UCSD-AML1 (cell line): ENCODE measurements around the gene TSPEAR.
"Not testable (repeated sequence)": the region's sequence is repeated elsewhere in the genome, so short reads cannot be mapped to it uniquely, and the experiment has no call there.

Source experiments
- DNase-seq: peaks from one replicate; lab custom pipeline; 2025; ENCODE audit not compliant: unreplicated experiment; lab: John Stamatoyannopoulos, UW

Gene TSPEAR

DNA sequence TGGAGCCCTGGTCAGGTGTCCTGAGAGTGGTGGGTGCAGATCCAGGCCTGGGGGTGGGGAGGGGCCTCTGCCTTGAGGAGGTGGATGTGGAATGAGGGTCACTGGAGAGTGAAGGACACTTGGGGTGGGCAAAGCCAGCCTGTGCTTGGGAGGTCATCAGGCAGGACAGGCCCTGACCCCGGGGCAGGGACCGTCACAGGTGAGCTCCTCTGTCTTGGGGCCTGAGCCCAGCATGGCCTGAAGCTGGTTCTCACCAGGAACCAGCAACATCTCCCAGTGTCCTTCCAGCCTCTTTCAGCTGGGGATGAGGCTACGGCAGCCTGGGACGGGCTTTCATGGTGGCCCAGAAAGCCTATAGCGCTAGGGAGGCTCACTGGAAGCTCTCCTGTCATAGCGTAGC, 159.2 kb downstream of the TSPEAR start:
- DNase-seq: no peak

DNA sequence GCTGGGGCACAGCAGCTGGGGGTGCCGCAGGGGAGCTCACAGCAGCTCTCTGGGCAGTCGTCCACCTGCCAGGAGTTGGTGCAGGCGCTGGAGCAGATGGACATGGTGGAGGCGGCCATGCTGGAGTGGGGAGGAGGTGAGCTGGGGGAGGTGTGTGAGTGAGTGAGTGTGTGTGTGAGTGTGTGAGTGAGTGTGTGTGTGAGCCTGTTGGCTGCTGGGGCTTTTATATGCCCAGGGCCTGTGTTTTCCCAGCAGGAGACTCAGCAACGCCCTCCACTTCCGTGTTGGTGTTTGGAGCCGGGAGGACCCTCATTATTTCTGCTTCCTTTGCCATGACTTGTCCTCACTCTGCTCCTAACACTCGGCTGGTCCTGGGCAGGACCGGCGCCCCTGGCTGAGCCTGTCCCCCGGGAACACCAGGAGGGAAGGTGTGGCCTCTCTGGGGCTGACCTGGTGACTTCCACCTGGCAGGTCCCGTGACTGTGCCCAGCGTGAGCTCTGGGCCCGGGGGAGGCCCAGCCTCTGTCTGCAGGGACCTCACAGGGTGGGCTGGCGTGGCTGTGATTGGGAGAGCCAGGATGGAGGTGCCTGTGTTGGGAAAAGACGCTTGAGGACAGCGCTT, 159.9 kb downstream of the TSPEAR start, which contains the start of gene KRTAP10-2:
TSS of gene KRTAP10-2 (minus strand) at position 166 of the 622 bp plus-strand sequence. CDS start at position 119, 47 bp downstream.
- DNase-seq: no peak

DNA sequence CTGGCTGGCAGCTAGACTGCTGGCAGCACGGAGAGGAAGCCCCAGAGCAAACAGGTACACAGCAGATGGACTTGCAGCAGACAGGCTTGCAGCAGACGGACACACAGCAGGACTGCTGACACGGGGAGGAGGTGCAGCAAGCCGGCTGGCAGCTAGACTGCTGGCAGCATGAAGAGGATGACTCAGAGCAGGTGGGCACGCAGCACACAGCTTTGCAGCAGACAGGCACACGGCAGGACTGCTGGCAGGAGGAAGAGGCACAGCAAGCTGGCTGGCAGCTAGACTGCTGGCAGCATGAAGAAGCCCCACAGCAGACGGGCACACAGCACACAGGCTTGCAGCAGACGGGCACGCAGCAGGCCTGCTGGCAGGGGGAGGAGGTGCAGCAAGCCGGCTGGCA, 160.6 kb downstream of the TSPEAR start:
- DNase-seq: no peak

DNA sequence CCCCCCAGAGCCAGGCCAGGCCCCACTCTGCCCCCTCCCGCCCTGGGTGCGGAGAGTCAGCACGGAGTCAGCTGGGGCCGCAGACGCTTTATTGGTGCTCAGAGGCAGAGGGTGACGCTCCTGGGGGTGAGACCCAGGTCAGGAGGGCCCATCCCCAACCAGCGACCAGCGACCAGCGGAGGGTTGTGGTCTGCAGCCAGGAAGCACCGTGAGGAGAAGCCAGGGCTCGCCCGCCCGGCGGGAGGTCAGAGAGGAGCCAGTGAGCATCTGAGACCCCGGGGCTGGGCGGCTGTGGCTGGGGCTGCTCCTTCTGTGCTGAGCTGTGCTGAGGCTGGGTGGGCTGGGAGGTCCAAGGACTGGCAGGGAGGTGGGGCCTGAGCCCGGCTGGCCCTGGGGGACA, 161.1 kb downstream of the TSPEAR start:
- not testable (repeated sequence) for DNase-seq

DNA sequence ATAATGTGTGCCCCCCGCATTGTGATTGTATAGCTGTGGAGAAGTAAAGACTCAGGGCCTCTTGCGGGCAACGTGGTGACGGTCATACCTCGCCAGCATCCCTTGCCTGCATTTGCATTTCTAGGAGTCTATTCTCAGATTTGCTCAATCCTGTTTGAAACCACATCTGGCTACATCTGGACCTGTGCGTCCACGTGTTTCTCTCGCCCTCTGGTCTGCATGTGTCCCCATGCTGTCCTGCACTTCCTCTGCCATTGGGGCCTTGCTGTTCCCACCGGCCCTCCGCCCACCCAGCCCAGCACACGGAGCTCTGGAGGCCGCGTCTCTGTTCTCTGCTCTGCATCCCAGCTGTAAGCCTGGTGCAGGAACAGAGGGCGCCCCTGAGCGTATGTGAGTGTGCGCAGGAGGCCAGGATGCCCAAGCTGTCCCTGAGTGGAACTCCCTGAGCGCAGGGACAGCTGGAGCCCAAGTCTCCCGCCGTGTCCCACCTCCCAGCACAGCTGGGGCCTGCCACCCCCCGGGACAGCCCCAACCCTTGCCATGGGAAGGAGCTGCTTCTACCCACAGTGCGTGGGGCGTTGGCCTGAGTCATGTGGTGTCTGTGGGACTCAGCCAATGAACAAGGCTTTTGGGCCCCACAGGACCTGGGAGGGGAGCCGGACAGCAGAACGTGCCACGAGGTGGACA, 161.7 kb downstream of the TSPEAR start:
- DNase-seq: no peak

DNA sequence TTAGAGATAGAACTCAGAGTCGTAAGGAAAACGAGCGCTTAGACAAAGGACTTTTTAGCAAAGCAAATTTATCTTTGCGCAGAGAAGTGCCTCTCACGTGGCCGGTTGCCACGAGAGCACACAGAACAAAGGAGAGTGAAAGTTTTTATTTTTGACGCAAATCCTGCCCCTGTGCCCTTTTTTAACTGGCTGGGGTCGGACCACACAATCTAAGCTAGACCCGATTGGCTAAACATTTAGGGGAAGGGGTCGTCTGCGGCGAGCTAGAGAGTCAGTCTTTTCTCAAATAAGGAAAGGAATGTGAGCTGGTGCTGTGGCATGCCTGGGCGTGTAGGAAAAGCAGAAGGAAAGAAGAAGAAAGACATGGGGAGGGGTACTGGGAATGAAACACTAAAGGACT, 162.4 kb downstream of the TSPEAR start:
- no peak for DNase-seq

DNA sequence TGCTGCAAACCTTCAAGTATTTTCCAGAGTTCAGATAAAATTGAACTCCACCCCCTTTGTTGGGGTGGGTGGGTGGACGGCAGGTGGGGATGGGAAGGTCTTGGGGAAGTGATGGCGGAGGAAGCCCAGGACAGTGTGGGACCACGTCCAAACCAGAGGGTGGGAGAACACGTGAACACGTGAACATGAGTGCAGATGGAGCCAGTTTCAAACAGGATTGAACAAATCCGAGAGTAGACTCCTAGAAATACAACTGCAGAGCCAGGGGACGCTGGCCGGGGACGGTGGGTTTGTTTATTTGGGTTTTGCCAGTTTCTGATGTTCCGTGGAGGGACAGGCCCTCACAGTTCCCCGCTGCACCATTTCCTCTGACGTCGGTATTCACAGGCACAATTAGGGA, 163.0 kb downstream of the TSPEAR start:
- DNase-seq: no peak

DNA sequence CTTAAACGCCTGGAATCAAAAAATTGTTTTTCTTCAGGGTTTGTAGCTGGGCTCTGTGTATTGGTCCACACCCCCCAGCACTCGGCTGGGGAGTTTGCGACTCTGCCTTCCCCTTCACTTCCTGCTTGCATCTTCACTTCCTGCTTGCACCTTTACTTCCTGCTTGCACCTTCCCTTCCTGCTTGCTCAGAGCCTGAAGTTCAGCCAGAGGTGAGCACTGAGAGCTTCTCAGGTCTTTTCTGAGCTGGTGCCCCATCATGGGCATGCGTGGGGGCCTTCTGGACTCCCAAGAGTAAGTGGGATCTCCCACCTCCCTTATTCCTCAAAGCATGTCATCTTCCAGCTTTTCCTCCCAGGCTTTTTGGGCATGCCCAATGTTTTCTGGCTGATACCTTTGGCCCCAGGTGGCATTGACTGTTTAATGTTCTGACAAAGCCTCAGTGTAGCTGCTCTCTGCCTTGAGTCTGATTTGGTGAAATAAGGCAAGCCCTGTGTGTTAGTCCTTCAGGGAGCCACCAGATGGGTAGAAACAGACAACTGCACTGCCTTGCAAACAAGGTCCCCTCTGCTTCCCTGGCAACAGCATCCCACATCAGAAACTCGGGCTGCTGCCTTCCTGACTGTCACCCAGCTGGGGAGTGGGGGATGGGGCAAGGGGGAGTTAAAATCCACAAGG, 163.6 kb downstream of the TSPEAR start:
- no peak for DNase-seq

DNA sequence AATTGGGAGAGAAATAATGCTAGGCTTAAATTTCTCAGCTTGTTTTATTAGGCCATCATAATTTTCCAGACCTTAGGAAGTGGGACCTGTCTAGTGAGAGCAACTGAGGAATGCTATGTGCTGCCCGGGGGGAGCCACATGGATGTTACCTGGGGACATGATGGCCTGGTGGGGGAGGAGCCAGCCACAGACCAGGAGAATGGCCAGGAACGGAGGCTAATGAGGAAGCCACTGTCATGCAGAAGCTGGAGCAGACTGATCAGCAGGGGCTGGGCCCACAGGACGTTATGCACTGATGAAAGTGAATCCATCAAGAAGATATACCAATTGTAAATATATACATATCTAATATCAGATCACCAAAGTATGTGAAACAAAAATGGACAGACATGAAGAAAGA, 166.8 kb downstream of the TSPEAR start:
- DNase-seq: no peak

DNA sequence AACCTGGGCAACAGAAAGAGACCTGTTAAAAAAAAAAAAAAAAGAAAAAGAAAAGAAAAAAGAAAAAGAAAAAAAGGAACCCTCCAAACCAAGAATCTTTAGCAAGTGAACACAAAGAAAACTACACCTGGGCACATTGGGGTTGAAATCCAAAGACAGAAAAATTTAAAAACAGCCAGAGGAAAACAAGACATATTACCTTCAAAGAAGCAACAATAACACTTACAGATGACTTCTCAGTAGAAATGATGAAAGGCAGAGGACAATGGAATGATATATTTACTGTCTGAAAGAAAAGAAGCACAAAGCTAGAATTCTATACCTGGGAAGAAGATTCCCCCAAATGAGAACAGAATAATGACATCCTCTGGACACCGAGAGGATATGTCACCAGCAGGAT, 168.7 kb downstream of the TSPEAR start:
- no peak for DNase-seq

DNA sequence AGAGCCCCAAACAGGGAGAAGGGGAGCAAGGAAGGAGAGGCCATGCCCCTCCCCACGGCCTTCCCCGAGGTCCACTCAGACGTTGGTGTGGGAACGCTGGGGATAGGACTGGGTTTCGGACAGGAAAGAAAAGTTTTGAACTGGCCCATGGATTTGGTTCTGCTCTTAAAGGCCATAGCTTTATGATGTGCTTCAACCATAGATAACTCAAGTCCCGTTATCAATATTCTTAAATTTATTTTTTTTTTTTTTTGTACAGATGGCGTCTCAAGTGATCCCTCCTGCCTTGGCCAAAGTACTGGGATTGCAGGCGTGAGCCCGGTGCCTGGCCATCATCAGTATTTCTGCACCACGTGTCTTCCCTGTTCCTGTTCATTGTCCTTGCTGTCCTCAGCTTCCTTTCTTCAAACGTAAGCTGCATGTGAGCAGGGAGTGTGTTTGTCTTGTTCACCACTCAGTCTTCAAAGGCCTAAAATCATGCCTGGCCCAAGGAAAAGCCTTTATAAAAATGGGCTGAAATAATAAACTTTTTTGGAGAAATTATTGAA, 170.6 kb downstream of the TSPEAR start:
- DNase-seq: no peak

DNA sequence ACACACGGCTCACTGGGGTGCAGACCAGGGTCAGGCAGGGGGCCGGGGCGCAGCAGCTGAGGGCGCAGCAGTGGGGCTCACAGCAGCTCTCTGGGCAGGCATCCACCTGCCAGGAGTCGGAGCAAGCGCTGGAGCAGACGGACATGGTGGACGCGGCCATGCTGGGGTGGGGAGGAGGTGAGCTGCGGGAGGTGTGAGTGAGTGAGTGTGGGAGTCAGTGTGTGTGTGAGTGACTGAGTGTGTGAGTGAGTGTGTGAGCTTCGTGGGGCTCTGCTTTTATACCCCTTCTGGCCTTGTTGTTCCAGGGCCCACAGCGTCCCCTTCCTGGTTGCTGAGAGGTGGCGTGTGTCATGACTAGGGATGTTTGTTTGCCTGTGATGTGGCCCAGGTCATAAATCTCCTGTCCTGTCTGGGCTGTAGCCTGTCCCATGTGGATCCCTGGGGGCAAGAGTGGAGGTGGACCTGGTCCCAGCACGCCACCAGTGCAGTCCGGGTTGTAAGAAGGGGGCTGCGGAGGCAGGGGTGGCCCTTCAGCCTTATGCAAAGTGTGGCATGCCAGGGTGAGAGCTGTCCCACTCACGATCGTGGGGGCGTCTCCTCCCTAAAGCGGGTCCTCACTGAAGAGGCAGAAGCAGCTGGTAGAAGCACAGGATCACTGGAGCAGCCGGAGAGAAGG, 171.2 kb downstream of the TSPEAR start, which contains the start of gene KRTAP10-1:
TSS of gene KRTAP10-1 (minus strand) at position 205 of the 676 bp plus-strand sequence. CDS start at position 160, 45 bp downstream.
- DNase-seq: no peak

DNA sequence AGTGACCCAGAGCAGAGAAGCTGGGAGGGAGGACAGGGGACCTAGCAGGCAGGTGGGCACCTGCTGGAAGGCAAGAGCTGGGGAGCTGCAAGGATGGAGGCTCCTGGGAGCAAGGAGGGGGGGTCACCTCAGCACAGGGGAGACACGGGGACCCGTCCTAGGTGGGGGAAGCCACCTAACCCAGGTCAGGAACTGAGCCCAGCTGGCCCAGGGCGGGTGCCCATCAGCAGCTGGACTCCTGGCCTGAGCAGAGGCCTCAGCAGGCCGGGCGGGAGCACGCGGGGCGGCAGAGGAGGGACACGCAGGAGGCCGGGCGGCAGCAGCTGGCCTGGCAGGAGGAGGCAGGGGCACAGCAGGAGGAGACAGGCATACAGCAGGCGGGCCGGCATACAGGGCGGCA, 172.3 kb downstream of the TSPEAR start:
- DNase-seq: no peak

DNA sequence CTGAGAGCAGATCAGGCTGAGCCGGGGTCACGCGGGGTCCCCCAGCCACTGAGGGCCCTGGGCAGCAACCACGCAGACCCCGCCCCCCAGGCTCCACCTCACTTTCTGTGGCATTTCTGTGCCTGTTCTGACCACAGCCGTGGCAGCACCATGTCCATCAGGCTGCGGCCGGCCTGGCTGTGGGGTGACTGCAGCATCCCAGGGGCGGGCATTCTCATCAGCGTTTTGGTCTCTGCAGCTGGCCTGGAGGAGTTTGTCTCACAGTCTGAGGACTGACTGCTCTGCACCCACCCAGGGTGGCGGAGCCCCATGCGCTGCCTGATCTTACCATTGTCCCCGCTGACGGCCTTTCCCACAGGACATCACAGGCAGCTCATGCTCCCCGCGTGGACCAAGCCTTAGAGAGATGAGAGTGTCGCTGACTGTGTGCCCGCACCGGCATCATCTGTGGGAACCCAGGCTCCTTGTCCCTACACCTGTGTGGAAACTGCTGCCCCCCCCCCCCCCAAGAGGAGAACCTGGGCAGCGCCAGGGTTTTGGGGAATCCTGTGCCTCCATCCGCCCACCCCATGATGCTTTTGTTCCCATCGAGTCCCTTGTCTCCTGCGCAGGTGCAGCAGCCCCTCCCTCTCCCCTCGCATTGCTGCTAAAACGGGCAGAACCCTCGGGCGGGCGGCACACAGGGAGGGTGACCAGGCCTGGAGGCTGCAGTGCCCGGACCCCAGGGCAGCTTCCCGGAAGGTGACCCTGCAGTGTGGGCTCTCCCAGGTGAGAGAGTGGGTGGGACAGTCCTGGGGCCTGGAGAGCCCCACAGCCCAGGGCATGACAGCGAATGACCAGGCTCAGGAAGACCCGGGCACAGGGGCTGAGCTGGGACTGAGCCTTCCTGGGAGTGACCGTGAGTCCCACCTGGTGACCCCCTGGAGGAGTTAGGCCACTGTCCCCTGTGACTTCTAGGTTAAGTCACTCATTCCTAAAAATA, 173.2 kb downstream of the TSPEAR start:
- DNase-seq: no peak

DNA sequence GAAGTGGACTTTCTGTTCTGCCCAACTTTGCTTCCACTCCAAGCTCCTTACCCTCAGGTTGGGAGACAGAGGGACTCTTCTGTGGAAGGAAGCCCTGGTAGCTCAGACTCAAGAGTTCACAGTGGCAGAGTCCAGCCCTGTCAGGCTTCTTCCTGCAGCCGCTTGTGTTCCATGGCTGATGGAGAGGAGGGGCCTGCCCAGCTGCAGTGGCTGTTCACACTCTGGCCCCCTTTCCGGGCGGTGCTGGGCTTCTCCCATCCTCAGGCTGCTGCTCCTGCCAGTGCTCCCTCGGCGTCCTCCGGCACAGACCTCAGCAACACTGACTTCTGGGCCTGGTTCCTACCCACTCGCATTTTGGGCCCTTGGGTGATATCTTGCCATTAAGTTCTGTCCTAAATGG, 175.4 kb downstream of the TSPEAR start:
- DNase-seq: no peak

DNA sequence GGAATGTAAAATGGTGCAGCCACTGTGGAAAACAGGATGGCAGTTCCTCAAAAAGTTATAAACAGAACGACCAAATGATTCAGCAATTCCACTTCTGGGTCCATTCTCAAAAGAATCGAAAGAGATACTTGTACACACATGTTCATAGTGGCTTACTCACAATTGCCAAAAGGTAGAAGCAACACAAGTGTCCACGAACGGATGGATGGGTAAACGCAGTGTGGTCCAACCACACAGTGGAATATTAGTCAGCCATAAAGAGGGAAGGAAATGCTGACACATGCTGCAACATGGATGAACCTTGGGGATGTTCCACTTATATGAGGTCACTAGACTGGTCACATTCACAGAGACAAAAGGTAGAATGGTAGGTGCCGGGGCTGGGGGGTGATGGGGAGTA, 176.7 kb downstream of the TSPEAR start:
- DNase-seq: no peak

DNA sequence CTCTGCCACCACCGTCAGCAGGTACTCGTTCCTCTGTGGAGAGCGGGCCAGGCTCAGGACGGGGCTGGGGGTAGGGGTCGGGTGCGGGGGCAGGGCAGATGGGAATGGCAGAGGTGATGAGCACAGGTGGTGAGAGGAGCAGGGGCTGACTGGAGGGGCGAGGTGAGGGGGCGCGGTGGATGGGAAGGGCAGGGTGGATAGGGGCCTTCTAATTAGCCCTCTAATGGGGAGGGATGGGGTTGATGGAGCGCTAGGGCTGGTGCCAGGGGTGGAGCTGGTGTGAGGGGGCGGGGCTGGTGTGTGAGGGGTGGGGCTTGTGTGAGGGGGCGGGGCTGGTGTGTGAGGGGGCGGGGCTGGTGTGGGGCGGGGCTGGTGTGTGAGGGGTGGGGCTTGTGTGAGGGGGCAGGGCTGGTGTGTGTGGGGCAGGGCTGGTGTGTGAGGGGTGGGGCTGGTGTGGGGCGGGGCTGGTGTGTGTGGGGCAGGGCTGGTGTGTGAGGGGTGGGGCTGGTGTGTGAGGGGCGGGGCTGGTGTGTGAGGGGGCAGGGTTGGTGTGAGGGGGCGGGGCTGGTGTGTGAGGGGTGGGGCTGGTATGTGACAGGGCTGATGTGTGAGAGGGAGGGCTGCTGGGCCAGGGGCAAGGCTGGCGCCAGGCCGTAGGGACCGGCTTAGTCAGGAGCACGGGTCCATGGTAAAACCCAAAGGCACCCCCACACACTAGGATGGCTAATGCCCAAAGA, 177.3 kb downstream of the TSPEAR start:
- DNase-seq: no peak

DNA sequence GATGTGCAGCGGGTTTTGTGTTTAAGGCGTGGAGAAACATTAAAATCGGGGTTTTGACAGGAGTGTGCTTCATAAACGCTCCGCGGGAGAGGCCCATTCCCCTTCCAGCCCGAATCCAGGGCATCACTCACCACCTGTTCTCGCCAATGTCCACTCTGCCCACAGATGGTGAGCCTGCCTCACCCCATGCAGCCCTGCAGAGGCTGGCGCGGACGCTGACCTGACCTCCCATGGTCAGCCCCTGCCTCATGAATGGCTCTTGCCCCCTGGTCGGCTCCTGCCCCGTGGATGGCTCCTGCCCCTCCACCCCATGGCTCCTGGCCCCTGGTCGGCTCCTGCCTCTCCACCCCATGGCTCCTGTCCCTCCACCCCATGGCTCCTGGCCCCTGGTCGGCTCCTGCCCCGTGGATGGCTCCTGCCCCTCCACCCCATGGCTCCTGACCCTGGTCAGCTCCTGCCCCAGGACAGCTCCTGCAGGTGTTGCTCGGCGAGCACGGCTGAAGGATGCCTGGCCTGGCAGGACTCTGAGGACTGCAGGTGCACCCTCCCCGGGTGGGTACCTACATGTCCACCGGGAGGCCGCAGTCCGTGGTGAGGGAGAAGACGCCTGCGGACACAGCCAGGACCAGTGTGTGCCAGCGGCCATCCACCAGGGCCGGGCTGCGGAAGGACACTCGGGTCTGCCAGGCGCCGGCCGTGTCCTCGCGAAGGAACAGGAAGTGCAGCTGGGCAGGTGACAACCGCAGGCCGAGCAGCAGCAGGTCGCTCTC, 178.1 kb downstream of the TSPEAR start:
- no peak for DNase-seq

DNA sequence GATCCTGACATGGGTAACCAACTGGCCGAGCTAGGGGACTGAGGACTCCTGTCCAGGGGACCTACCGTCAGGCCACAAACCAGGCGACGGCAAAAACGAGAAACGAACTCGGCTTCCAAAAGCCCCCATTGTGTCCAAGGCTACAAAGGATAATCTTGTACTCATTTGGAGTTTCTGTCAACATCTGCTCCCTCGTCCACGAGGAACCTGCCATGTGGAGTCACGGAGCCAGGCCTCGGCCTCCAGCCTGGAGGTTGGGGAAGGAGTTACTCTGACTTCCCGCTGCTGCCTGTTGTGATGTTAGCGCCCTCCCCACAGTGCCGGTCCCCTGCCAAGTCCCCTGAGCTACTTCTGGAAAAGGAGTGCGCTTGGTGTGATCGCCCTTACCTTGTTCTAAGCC, 178.7 kb downstream of the TSPEAR start:
- no peak for DNase-seq
